ENCODE data around the gene PCLO. TPM values are rescaled to one million over a fixed set of nuclear protein-coding genes. Genes with fewer than 3 reads are reported as not detected.

The PCLO gene, protein sequence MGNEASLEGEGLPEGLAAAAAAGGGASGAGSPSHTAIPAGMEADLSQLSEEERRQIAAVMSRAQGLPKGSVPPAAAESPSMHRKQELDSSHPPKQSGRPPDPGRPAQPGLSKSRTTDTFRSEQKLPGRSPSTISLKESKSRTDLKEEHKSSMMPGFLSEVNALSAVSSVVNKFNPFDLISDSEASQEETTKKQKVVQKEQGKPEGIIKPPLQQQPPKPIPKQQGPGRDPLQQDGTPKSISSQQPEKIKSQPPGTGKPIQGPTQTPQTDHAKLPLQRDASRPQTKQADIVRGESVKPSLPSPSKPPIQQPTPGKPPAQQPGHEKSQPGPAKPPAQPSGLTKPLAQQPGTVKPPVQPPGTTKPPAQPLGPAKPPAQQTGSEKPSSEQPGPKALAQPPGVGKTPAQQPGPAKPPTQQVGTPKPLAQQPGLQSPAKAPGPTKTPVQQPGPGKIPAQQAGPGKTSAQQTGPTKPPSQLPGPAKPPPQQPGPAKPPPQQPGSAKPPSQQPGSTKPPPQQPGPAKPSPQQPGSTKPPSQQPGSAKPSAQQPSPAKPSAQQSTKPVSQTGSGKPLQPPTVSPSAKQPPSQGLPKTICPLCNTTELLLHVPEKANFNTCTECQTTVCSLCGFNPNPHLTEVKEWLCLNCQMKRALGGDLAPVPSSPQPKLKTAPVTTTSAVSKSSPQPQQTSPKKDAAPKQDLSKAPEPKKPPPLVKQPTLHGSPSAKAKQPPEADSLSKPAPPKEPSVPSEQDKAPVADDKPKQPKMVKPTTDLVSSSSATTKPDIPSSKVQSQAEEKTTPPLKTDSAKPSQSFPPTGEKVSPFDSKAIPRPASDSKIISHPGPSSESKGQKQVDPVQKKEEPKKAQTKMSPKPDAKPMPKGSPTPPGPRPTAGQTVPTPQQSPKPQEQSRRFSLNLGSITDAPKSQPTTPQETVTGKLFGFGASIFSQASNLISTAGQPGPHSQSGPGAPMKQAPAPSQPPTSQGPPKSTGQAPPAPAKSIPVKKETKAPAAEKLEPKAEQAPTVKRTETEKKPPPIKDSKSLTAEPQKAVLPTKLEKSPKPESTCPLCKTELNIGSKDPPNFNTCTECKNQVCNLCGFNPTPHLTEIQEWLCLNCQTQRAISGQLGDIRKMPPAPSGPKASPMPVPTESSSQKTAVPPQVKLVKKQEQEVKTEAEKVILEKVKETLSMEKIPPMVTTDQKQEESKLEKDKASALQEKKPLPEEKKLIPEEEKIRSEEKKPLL (N-terminal part only)
- 0.32 and 4.5 TPM in 2 replicates for total RNA-seq

DNA sequence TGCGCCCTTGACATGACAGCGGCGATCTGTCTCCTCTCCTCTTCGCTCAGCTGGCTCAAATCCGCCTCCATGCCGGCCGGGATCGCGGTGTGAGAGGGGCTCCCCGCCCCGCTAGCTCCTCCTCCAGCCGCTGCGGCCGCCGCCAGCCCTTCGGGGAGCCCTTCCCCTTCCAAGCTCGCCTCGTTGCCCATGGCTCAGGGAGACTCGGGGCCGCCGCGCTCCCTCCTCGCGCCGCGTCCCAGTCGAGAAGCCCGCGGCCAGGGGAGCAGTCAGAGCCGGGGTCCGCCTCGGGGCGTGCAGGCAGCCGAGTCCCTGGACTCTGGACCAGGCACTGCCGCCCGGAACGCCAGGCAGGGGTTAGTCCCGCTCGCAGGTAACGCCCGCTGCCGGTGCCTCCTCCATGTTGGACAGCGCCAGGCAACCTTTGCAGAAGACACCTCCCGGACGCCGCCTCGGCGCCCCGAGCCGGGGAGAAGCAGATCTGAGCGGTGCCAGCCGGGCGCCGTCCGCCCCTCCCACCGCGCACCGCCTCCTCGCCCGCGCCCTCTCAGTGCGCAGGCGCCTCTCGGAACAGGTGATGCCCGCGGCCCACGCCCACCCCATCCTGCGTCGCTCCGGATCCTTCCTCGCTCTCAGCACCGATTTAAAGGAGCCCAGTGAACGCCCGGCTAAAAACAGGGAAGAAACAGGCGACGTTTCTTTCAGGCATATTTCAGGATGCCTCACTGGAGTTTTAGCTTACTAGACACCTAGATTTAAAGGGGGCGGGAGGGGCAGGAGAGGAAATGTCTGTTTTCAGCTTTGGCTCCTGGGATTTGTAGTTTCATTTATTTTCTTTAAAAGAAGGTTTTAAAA is at the start of gene PCLO:
Gene PCLO (minus strand): TSS at position 483 of the 855 bp plus-strand sequence. CDS start 292 bp downstream, at position 191.

